GM21528 (cell line): ENCODE measurements around the gene TAF4.
A peak's percentile ranks its signal among the peaks of the same experiment; 100 is the strongest.

Source experiments
- ATAC-seq: cut with Tn5 transposase; IDR thresholded peaks from one replicate; pipeline ENCODE4 v1.9.1; 2021; ENCODE audit warnings: mild to moderate bottlenecking, moderate library complexity; ENCODE audit not compliant: unreplicated experiment, low FRiP score

The TAF4 gene

DNA sequence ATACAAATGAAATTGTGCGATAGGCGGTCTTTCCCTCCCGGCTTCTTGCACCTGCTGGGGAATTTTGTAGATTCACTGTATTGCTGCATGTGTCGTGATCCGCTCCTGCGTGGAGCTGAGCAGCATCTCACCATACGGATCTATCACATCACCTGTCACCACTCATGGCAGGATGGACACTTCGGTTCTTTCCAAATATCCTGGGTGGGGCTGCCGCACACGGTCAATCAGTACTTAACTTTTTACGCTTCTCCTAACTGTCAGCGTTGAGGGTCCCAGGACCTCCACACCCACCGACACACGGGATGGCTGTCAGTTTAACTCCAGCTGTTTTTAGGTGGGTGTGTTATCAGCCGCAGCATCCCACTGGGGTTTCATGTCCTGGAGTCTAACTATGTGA lies 19.2 kb downstream of the TAF4 start:
- no peak for ATAC-seq

DNA sequence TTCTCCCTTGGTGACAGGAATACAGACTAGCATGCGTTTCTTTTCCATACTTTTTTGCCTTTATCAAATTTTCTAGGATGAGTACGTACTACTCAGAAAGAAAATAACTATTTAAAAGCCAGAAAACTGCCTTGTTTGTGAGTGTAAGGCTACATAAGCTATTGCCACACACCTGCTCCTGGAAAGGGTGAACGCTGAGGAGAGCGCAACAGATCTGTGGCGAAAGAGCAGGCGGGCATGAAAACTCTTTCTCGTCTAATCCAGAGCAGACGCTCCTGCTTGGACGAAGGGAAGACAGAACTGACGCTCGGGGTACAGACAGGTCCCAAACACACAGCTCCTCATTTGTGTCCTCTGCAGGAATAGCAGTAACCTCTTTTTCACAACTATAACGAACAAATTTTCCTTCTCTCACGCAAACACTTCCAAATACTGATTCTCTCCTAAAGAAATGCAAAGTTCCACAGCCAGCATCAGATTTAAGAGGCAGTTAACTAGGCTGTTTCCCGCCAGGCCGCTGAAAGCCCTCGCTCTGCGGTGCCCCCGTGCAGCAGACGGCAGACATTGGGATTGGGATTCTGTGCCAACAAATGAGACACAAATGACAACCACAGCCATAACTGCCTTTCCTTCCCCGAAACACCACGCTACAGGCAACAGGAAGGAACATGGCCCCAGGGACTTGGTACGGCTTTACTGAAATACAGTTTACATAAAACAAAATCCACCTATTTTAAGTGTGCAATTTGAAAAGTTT lies 20.0 kb downstream of the TAF4 start:
- no peak for ATAC-seq

DNA sequence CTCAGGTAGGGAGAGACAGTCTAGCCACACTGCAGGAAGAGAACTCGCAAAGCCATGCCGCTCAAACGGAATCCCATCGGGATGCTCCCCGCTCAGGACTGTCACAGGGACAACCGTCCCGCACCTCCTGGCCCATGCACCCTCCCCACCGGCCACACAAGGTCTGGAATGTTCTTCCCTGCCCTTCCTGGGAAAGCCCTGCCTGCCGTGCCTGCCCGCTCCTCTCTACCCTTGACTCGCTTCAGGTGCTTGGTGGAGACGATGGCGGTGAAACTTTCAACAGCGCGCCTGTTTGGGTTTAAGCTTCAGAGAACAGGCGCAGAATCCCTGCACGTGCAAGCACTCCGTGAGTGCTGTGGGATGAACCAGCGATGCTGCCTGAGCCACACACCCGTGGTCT lies 20.6 kb downstream of the TAF4 start:
- ATAC-seq: no peak

DNA sequence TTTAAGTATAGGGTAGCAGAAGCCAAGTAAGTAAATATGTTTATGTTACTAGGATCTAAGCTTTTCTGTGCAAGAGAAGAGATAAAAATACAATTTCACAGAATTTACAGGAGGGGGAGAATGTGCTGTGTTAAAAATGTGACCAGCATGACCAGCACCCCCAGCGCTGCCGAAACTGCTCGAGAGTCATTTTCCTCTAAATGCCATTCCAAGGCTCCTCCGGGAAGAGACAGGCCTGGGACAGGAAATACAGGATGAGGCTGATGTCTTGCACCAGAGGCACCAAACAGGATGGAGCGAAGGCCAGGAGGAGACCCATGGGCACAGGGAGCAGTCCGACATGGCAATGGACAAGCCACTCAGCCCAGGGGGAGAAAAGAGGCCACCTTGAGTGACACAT lies 21.1 kb downstream of the TAF4 start:
- ATAC-seq: no peak

DNA sequence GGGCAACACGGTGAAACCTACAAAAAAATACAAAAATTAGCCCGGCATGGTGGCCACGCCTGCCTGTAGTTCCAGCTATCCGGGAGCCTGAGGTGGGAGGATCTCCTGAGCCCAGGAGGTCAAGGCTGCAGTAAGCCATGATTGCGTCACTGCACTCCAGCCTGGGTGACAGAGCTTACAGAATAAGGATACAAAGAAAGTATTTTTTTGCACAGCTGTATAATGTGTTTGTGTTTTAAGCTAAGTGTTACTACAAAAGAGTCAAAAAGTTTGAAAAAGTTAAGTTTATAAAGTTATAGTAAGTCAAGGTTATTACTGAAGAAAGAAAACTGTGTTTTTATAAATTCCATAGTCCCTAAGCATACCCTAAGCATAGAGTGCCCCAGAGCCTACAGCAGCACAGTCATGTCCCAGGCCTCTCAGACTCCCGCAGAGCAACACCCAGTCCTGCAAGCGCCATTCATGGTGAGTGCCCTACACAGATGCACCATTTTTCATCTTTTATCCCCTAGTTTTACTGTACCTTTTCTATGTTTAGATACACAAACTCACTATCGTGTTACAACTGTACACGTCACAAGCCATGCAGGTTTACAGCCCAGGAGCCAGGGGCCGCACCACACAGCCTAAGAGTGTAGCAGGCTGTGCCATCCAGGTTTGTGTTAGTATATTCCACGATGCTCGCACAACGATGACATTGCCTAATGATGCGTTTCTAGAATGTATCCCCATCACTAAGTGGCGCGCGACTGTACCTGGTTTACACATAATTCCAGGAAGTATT lies 22.4 kb downstream of the TAF4 start:
- no peak for ATAC-seq

DNA sequence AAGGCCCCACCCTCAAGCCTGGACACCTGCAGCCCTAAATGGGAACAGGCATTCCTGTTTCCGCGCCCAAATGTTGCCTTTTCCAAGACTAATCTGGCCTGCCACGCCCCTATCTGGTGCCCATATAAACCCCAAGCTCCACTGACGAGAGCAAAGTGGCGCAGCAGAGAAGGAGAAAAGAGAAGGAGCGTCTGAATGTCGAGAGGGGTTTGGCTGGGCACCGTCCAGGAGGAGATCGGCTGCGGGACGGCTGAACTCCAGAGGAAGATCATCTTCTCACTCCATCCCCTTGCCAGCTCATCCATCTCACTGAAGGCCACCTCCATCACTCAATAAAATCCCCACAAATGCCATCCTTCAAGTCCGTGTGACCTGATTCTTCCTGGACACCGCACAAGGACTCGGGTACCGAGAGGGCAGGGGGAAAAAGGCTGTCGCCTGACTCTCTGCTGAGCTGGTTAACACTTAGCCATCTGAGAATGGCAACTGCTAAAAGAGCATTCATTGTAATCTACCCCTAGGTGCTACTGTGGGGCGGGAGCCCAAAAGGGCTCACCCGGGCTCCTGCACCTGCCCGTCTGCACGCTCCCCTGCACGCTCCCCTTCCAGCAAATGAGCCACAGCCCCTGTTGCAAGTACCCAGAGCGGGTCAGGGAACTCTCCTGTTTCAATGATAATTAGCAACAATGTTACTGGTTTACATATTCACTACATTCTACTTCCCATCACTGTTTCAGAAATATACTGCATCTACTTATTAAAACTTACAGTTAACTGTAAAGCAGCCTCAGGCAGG lies 23.5 kb downstream of the TAF4 start:
- ATAC-seq: no peak

DNA sequence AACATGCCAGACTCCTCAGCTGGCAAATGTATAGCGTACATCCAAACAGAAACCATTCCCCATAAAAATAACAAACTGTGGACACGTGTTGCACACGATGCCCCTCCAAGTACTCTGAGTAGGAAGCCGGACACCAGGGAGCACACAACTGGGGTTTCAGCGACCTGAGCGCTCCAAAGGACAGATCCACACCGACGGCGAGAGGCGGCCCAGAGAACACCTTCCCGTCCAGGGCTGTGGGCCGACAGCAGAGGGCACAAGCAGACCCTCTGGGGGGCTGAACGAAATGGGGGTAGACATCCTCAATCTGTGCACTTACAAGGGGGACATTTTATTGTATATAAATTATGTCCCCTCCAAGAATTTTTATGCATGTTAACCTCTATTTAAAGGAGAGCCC lies 24.7 kb downstream of the TAF4 start:
- no peak for ATAC-seq

DNA sequence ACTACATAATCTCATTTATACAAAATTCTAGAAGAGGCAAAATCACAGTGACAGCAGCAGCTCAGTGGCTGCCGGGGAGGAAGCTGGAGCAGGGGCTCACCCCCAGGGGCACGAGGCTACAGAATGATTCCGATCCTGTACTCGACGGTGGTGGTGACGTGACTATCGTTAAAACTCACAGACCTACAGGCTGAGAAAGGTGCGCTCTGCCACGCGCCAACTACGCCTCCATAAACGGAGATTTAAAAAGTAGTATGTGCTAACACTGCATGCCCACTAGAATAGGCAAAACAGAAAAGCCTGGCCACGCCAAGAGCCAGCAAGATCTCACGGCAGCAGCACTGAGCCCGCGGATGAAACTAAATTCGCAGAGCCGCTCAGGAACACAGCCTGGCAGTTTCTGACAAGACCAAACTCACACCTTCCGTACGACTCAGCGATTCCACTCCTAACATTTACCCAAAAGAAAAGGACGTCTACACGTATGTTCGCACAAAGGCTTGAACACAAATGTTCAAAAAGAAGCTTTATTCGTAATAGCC lies 25.2 kb downstream of the TAF4 start:
- ATAC-seq: no peak

DNA sequence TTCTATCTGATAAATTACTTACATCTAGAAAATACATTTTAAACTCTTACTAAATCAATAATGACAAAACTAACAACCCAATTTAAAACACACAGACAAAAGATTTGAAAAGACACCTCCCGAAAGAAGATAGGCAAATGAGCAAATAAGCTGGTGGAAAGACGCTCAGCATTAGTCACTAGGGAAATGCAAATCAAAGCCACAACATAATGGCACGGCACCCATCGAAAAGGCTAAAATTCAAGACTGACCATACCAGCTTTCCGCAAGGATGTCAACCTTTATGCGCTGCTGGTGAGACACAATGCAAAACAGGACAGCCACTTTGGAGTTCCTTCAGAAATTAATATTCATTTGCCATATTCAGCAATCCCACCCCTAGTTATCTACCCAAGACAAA lies 25.9 kb downstream of the TAF4 start:
- ATAC-seq: no peak

DNA sequence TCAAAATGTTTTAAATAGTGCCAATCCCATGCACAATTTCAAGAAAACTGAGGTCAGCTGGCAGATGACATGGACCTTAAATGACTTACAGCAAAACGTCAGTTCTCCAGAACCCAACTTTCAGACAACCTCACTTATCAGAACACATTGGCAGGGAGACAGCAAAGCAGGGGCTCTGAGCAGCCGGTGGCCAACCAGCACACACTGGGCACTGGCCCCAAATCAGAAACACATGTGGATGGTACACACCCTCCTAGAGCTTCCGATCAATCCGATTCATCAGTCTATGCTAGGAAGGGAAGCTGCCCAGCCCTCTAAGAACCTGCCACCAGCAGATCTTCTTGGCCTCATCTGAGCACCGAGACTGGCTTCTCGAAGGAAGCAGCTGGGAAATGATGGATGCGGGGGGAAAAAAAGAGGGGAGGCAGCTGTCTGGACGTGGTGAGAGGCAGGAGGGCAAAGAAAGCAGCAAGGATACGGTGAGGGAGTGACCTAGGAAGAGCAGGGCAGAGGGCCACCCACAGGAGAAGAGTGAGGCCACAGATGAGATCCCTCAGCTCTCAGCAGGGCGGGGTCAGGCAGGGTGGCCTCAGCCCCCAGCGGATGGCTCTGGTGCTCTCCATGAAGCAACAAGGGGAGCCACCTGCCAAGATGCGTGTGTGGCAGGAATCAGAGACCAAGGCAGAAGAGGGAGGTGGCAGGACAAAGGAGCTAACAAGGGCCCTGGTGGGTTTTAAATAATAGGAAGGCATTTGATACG lies 32.9 kb downstream of the TAF4 start:
- no peak for ATAC-seq

DNA sequence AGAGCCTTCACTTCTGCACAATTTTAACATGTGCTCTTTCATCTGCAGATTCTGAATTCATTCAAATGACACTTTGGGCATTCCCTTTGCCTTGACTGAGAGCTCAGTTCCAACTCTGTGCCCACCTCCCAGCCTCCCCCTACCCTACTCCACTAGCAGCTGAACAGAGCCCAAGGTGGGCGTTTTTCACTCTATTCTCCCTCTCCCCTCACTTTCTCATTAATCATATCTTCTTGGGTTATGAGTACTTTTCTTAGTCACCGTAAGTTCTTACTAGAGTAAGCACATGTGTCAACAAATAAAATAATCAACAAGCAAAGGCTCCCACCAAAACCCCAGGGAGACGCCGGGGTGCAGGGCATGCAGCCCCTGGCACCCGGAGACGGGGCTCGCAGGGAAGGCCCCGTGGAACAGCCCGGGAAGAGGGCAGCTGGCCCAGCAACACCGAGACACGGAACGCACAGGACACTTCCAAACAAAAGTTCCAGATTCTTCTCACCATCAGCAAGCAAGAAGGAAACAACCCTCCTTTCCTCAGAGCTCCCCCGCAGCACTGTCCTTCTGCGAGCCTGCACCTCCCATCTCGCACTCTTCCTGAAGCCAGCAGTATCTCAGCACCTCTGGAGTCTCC lies 34.1 kb downstream of the TAF4 start:
- no peak for ATAC-seq

DNA sequence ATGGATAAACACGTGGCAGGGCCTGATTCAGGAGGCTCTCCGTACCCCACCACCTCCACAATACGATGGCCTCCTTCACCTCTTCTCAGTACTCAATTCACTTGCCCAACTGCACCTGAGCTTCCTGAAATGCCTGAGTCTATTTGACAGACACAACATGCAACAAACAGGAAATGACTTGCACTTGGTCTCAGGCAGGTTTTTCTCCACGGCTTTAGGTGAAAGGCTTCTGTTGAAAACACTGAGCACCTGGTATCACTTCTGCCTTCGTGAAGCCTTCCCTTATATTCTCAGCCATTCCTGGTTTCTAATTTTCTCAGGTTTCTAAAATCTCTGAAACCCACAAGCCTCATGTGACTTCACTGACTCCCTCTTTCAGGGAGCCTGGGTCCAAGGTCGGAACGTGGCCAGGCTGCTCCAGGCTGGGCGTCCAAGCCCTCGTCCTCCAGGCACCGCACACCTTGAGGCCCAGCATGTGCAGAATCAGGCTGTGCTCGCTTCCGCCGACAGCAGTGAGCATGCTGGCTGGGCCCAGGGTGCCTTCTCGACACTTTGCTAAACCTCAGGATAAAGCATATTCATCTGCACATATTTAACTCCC lies 34.7 kb downstream of the TAF4 start:
- peak; percentile 79 for ATAC-seq

DNA sequence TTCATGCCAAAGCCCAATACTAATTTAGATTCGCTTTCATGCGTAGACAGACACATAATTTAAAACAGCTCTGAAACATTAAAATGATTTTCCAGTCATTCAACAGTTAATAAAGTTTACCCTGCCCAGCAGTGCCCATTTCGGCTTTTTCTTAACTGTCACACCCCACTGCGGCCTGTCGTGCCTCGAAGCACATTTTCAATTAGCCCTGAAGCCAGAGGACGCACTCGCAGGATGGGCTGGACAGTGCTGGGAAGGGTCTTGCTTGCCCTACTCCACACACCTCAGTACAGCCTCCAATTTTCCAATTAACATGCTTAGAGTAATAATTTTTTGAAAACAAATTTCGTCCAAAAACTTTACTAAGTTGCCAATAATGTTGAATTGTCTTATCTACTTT lies 35.3 kb downstream of the TAF4 start:
- ATAC-seq: no peak

DNA sequence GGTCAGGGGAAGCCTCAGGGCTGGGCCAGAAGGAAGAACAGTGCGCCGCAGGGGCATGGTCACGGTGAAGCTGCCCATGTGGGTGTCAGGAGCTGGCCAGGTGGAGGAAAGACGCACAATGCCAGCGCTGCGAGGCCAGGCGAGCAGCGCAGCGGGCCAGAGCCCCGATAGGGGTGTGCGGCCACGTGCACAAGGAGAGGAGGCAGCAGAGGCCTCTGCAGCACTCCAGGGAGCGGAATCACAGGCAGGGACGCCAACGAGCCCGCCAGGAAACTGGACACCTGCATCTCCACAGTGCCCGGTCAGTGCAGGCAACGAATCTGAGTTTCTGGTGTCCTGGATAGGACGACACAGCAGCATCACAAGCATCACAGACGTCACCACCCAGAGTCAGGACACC lies 35.7 kb downstream of the TAF4 start:
- ATAC-seq: no peak

DNA sequence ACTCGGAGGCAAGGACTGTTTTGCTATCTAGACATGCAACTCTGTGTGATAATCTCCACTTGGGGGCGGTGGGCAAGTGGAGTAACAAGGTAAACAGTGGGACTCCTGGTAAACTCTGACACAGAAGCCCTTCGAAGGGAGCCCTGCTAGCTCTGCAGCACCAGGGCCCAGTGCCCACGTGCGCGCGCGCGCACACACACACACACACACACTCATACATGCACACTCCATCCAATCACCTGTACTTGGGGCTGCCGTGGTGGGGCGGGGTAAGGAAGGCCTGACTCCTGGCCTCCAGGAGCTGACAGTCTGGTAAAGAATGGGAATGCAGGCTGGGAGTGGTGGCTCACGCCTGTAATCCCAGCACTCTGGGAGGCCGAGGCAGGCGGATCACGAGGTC lies 36.4 kb downstream of the TAF4 start:
- no peak for ATAC-seq

DNA sequence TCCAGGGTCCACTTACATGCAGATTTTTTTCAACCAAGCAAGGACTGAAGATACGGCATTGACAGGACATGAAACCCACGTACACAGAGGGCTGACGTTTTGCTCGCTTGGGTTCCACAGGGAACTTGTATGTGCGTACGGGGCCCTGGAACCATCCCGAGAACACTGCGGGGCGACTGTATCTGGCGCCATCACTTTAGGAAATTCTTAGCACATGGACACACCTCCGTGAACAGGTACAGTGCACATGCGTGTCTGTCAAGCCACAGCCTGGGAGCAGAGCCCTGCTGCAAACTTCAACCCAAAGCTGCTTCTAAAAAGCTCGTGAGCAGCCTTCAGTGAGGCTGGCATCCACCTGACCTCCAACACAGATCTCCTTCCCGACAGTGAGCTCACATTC lies 37.3 kb downstream of the TAF4 start:
- no peak for ATAC-seq

DNA sequence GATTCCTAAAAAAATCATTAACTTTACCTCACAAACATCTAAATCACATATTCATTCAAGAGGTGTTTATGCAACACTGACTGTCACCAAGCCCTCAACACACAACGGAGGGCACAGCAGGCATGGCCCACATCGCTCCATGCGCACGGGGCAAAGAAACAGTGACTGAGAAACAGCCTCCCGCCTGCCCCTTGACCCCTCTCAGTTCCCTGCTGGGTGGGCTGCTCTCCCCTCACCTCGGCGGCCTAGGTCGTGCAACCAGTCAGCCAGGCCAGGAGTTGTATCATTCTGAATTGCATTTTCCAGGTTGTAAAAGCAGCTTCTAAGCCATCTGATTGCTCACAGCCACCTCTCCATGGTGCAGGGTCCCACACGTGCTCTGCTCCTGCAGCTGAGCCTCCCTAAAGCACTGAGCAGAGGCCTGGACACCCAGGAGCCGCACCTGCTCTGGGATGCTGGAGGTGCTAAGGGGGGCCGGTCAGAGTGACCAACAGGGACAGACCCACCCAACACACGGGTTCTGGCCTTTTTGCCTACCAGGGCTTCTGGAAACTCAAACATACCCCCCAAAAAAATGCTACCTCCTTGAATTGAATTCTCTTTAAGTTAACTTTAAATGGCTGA lies 37.9 kb downstream of the TAF4 start:
- ATAC-seq: no peak

DNA sequence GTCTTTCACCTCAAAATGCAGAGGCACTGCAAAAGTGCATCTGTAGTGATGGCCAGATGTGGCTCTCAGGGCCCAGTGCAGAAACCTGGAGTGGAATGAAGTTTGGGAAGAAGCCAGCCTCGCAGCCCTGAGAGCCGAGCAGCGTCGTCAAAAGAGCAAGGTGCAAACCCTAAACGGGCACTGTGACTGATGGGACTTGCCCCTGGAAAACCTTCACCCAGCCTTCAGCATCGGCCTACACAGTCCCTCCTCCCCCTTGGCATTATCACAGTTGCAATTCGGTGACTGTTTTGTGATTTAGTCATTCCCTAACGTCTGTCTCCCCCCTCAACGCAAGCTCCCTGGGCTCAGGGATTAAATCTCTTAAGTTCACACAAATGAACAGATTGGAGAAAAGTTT lies 38.6 kb downstream of the TAF4 start:
- ATAC-seq: no peak

DNA sequence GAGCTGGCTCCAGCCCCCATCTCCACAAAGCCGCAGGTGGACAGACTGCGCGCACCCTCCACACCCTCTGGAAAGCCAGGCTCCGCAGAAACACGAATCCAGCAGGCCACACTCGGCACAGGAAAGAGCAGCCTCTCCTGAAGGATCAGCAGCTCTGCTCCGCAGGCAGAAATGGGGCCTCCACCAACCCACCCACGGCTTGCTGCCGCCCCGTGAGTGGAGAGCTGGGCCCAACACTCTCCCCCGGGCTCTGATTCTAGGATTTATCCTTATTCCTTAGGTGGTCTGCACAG lies 39.2 kb downstream of the TAF4 start:
- no peak for ATAC-seq
